Measurements from ENCODE around the gene DNAJC16. TPM values are rescaled to one million over a fixed set of nuclear protein-coding genes. Genes with fewer than 3 reads are reported as not detected.
A peak's percentile ranks its signal among the peaks of the same experiment; 100 is the strongest.

The DNAJC16 gene
- total and polyA plus RNA-seq, 9 of the 15 experiments (the other 6 are each of a cell fraction or from before 2014, with no cell fraction given), result 6.9 to 16.8 (median 12.8) TPM

GRCh38 chr1:15617173-15618076 lies 90.8 kb downstream of the DNAJC16 start, which contains the start of gene DDI2 (continued):
- TF ChIP-seq NR2C2 (CRISPR knock-in tag; IDR thresholded peaks at IDR 0.05) (peak; percentile 62), NR2C2 (tag; IDR thresholded peaks at IDR 0.05) (peak; percentile 76; the same call in 1 of the 2 replicates), NFE2 (IDR thresholded peaks at IDR 0.05; ENCODE audit: low read depth) (no peak), HDAC2 (IDR thresholded peaks at IDR 0.05) (peak; percentile 90; the same call in 1 of the 2 replicates), VEZF1 (CRISPR knock-in tag; IDR thresholded peaks at IDR 0.05) (peak; percentile 95), TRIM25 (IDR thresholded peaks at IDR 0.05; ENCODE audit: borderline replicate concordance) (no peak), RNF2 (IDR thresholded peaks at IDR 0.05) (no peak), GABPA (tag; conservative IDR thresholded peaks at IDR 0.05; ENCODE audit: low read depth) (peak; percentile 42; the same call in 1 of the 2 replicates), NFRKB (IDR thresholded peaks at IDR 0.05; ENCODE audit: low read depth) (no peak), ZNF740 (CRISPR knock-in tag; IDR thresholded peaks at IDR 0.05) (0 out of 2 replicates have a peak, but pooled peaks have one; percentile 42), ZNF740 (tag; IDR thresholded peaks at IDR 0.05) (no peak; a peak in 1 of 4 replicates), E2F6 (IDR thresholded peaks at IDR 0.05; ENCODE audit: borderline replicate concordance in 1 of 2, extremely low read depth in 1 of 2, insufficient read depth in 1 of 2, insufficient read length in 1 of 2, low read depth in 1 of 2, low read length in 1 of 2, poor library complexity in 1 of 2, severe bottlenecking in 1 of 2) (peak; percentile 77), ZBTB33 (CRISPR knock-in tag; IDR thresholded peaks at IDR 0.05) (peak; percentile 26; the same call in 1 of the 2 replicates), ZNF184 (CRISPR knock-in tag; IDR thresholded peaks at IDR 0.05) (no peak), STAT5B (CRISPR knock-in tag; IDR thresholded peaks at IDR 0.05) (no peak), RFX7 (CRISPR knock-in tag; IDR thresholded peaks at IDR 0.05) (no peak), ZFP91 (CRISPR knock-in tag; IDR thresholded peaks at IDR 0.05) (no peak; the same call in 1 of the 2 replicates)

All from K562 (cell line).